ENCODE results near the gene SAT1.

GRCh38 chrX:23811108-23811651, 28.2 kb downstream of the SAT1 start:
- TF ChIP-seq CTCF (IDR thresholded peaks at IDR 0.05) = no peak
- TF ChIP-seq POLR2A (IDR thresholded peaks at IDR 0.05) = no peak

Measured in body of pancreas (tissue), 4 donors.